H1 (cell line): Measurements from ENCODE around the gene RPN2. TPM values are rescaled to one million over a fixed set of nuclear protein-coding genes. Genes with fewer than 3 reads are reported as not detected.

ENCODE experiments used
- ASH2L ChIP-seq: fragments of 200-600, 300-600 bp; sonication (generic); IDR thresholded peaks from one replicate; pipeline ENCODE4 v1.7.1; 2017; ENCODE audit warnings: low read length
- CBX5 ChIP-seq: fragments of 300-800, 300-1000 bp; sonication (generic); IDR thresholded peaks from 2 replicates; pipeline ENCODE4 v1.7.1; 2016; ENCODE audit warnings: antibody characterized with exemption, low read length, low read depth
- CHD7 ChIP-seq: fragments of 300-600 bp; sonication (generic); IDR thresholded peaks from 2 replicates; pipeline ENCODE4 v1.7.1; 2012; ENCODE audit warnings: low read length, moderate library complexity, mild to moderate bottlenecking, inconsistent platforms; ENCODE audit not compliant: insufficient replicate concordance
- EGR1 ChIP-seq: IDR thresholded peaks from 2 replicates; pipeline ENCODE4 v1.6.1; 2011; ENCODE audit warnings: low read depth, low read length, borderline replicate concordance
- EP300 ChIP-seq, 2 experiments: IDR thresholded peaks; 1 replicate in 1 of 2; 2 replicates in 1 of 2; pipeline ENCODE4 v1.6.1; 2011 to 2012; ENCODE audit warnings: low read depth in 2 of 2, low read length in 2 of 2, mild to moderate bottlenecking in 2 of 2, borderline replicate concordance in 1 of 2, inconsistent platforms in 1 of 2, moderate library complexity in 1 of 2
- SIRT6 ChIP-seq: IDR thresholded peaks from one replicate; pipeline ENCODE4 v1.7.1; 2012; ENCODE audit warnings: low read length, inconsistent platforms
- SP1 ChIP-seq: IDR thresholded peaks from 2 replicates; pipeline ENCODE4 v1.6.1; 2011; ENCODE audit warnings: low read depth, low read length
- TEAD4 ChIP-seq: IDR thresholded peaks from 2 replicates; pipeline ENCODE4 v1.6.1; 2012; ENCODE audit warnings: low read depth, low read length, inconsistent platforms, mixed read lengths
- USF2 ChIP-seq: IDR thresholded peaks from 2 replicates; pipeline ENCODE4 v1.6.1; 2011; ENCODE audit warnings: low read length, improper control_type of control experiment
- polyA plus RNA-seq, 7 experiments: library from polyadenylated mRNA; depleted of rRNA in 3 of 7; stranded (reverse) in 5 of 7; unstranded in 2 of 7; fragments of >200 nt in 5 of 7; fragments of 200-250 nt in 2 of 7; gene quantifications; 1 replicate in 5 of 7; 2 replicates in 1 of 7; 4 replicates in 1 of 7; pipeline versions ENCODE4 v1.2.1 to v1.2.3, GENCODE V29; 2011 to 2013; ENCODE audit warnings: missing spikeins in 2 of 7, mixed read lengths in 2 of 7
- total RNA-seq: library from RNA; stranded (reverse); fragmentation: NEBNext Ultra II Directional; extraction: Animal tissue kit (Norgen Biotek cat#: 25700); gene quantifications from 2 replicates; pipeline ENCODE4 v1.2.1, GENCODE V29; 2021

The RPN2 gene
- total and polyA plus RNA-seq, 2 of the 8 experiments (the other 6 are each of a cell fraction or from before 2014, with no cell fraction given), result 236 to 379 TPM

GRCh38 chr20:37226889-37227288 is 47.8 kb downstream of the RPN2 start (continued):
- TF ChIP-seq CHD7 (no peak), SP1 (no peak), USF2 (no peak), EGR1 (no peak), CBX5 (no peak), SIRT6 (no peak), TEAD4 (no peak), ASH2L (no peak), EP300 (IDR thresholded peaks at IDR 0.05; ENCODE audit: borderline replicate concordance in 1 of 2, low read depth in 2 of 2, low read length in 2 of 2) (no peak)
